ENCODE data around the gene ZNF860.

ZNF860 gene

GRCh38 chr3:31968927-31969418 is 12.6 kb upstream of the ZNF860 start:
- no peak for TF ChIP-seq CTCF (IDR thresholded peaks at IDR 0.05; ENCODE audit: insufficient read depth, low read depth, low read length, missing control alignments)
- H3K4me3 ChIP-seq (ENCODE audit: low read length), result peak overlapping the region; percentile 7
- DNase-seq (ENCODE audit: low read depth), result peak; percentile 86

- DNase-seq (ENCODE audit: low read depth), result no peak
- no peak for TF ChIP-seq CTCF (IDR thresholded peaks at IDR 0.05; ENCODE audit: insufficient read depth, low read depth, low read length, missing control alignments)
- no peak overlapping the region for H3K4me3 ChIP-seq (ENCODE audit: low read length)
These were observed 9.9 kb upstream of the ZNF860 start for GRCh38 chr3:31971607-31972006.

GRCh38 chr3:31973081-31973480 is 8.5 kb upstream of the ZNF860 start:
- no peak for DNase-seq (ENCODE audit: low read depth)
- TF ChIP-seq CTCF (IDR thresholded peaks at IDR 0.05; ENCODE audit: insufficient read depth, low read depth, low read length, missing control alignments), result no peak
- H3K4me3 ChIP-seq (ENCODE audit: low read length), result no peak overlapping the region

GRCh38 chr3:31973837-31974236 is 7.7 kb upstream of the ZNF860 start:
- no peak for DNase-seq (ENCODE audit: low read depth)
- no peak for TF ChIP-seq CTCF (IDR thresholded peaks at IDR 0.05; ENCODE audit: insufficient read depth, low read depth, low read length, missing control alignments)
- H3K4me3 ChIP-seq (ENCODE audit: low read length), result no peak overlapping the region

GRCh38 chr3:31974471-31974870 is 7.1 kb upstream of the ZNF860 start:
- H3K4me3 ChIP-seq (ENCODE audit: low read length), result no peak overlapping the region
- no peak for DNase-seq (ENCODE audit: low read depth)
- TF ChIP-seq CTCF (IDR thresholded peaks at IDR 0.05; ENCODE audit: insufficient read depth, low read depth, low read length, missing control alignments), result no peak

- no peak for DNase-seq (ENCODE audit: low read depth)
- no peak for TF ChIP-seq CTCF (IDR thresholded peaks at IDR 0.05; ENCODE audit: insufficient read depth, low read depth, low read length, missing control alignments)
- no peak overlapping the region for H3K4me3 ChIP-seq (ENCODE audit: low read length)
These were observed 6.6 kb upstream of the ZNF860 start for GRCh38 chr3:31974964-31975363.

- no peak for TF ChIP-seq CTCF (IDR thresholded peaks at IDR 0.05; ENCODE audit: insufficient read depth, low read depth, low read length, missing control alignments)
- no peak for DNase-seq (ENCODE audit: low read depth)
- no peak overlapping the region for H3K4me3 ChIP-seq (ENCODE audit: low read length)
These were observed 5.2 kb upstream of the ZNF860 start for GRCh38 chr3:31976302-31976701.
